OCI-LY1 (cell line): ENCODE data around the gene ATF6.

Experiments used
- H2AFZ ChIP-seq: fragments of 200-600 bp; sonication (generic), shearing (Covaris generic); 2 replicates; pipeline ENCODE4 v1.6.0; 2014; ENCODE audit warnings: antibody characterized with exemption, mild to moderate bottlenecking, low read length
- H3F3A ChIP-seq: fragments of 200-600 bp; sonication (generic), shearing (Covaris generic); 2 replicates; pipeline ENCODE4 v1.6.0; 2014; ENCODE audit warnings: mild to moderate bottlenecking, antibody characterized with exemption, low read length, moderate library complexity; ENCODE audit not compliant: insufficient read depth
- H3K27ac ChIP-seq: fragments of 200-600 bp; sonication (generic); 2 replicates; pipeline ENCODE4 v1.5.1; 2014; ENCODE audit warnings: low read length, mixed run types, mild to moderate bottlenecking, low read depth; ENCODE audit not compliant: poor library complexity, severe bottlenecking
- H3K27me3 ChIP-seq: fragments of 200-600 bp; sonication (generic); 2 replicates; pipeline ENCODE4 v1.6.0; 2014; ENCODE audit warnings: antibody characterized with exemption, mild to moderate bottlenecking, low read length, moderate library complexity; ENCODE audit not compliant: insufficient read depth
- H3K36me3 ChIP-seq: fragments of 200-600 bp; sonication (generic); 2 replicates; pipeline ENCODE4 v1.6.1; 2014; ENCODE audit warnings: mild to moderate bottlenecking, antibody characterized with exemption, low read length, moderate library complexity, mixed read lengths; ENCODE audit not compliant: insufficient read depth
- H3K4me1 ChIP-seq: fragments of 200-600 bp; sonication (generic); 2 replicates; pipeline ENCODE4 v1.5.1; 2014; ENCODE audit warnings: mild to moderate bottlenecking, low read length, moderate library complexity; ENCODE audit not compliant: insufficient read depth, severe bottlenecking
- H3K4me2 ChIP-seq: fragments of 200-600 bp; sonication (generic), shearing (Covaris generic); 2 replicates; pipeline ENCODE4 v1.6.1; 2014; ENCODE audit warnings: low read length
- H3K4me3 ChIP-seq: fragments of 200-600 bp; sonication (generic); 2 replicates; pipeline ENCODE4 v1.5.1; 2014; ENCODE audit warnings: low read length, low read depth, mild to moderate bottlenecking, mixed read lengths; ENCODE audit not compliant: poor library complexity, severe bottlenecking
- H3K79me2 ChIP-seq: fragments of 200-600 bp; shearing (Covaris generic); 2 replicates; pipeline ENCODE4 v1.6.1; 2016; ENCODE audit warnings: mixed run types, low read length, mixed read lengths; ENCODE audit not compliant: insufficient read depth
- H3K9ac ChIP-seq: fragments of 200-600 bp; sonication (generic), shearing (Covaris generic); 2 replicates; pipeline ENCODE4 v1.6.1; 2014; ENCODE audit warnings: mild to moderate bottlenecking, low read length, mixed read lengths
- H3K9me2 ChIP-seq: fragments of 200-600 bp; sonication (generic), shearing (Covaris generic); 2 replicates; pipeline ENCODE4 v1.6.1; 2014; ENCODE audit warnings: low read depth, mild to moderate bottlenecking, low read length, mixed read lengths
- H3K9me3 ChIP-seq: fragments of 200-600 bp; shearing (Covaris generic); 2 replicates; pipeline ENCODE4 v1.6.1; 2014; ENCODE audit warnings: low read length, mixed read lengths
- H4K20me1 ChIP-seq: fragments of 200-600 bp; sonication (generic), shearing (Covaris generic); 2 replicates; pipeline ENCODE4 v1.6.0; 2016; ENCODE audit warnings: mild to moderate bottlenecking, low read length; ENCODE audit not compliant: insufficient read depth
- CTCF ChIP-seq: fragments of 200-600 bp; sonication (generic), shearing (Covaris generic); IDR thresholded peaks from 2 replicates; pipeline ENCODE4 v1.5.1; 2017; ENCODE audit warnings: mild to moderate bottlenecking, antibody characterized with exemption, low read length, moderate library complexity, mixed read lengths
- EZH2 ChIP-seq: fragments of 200-600 bp; sonication (generic), shearing (Covaris generic); IDR thresholded peaks from 2 replicates; pipeline ENCODE4 v1.8.0; 2017; ENCODE audit warnings: borderline replicate concordance, mixed run types, mild to moderate bottlenecking, antibody characterized with exemption, low read length, moderate library complexity, mixed read lengths

The ATF6 gene

GRCh38 chr1:161787355-161787754 is 21.2 kb downstream of the ATF6 start:
- no peak for TF ChIP-seq EZH2
- peak; percentile 31; the same call in 1 of the 2 replicates for TF ChIP-seq CTCF
- Histone ChIP-seq H2AFZ (no peak overlapping the region), H3K27ac (no peak overlapping the region), H3K9me2 (no peaks in the 10 kb centered on the region), H3K9me3 (no peaks in the 10 kb centered on the region), H3K9ac (no peak overlapping the region), H3K27me3 (no peaks in the 10 kb centered on the region), H3F3A (no peaks in the 10 kb centered on the region), H3K4me2 (no peak overlapping the region), H4K20me1 (no peaks in the 10 kb centered on the region), H3K79me2 (no peaks in the 10 kb centered on the region), H3K4me3 (no peak overlapping the region), H3K4me1 (no peaks in the 10 kb centered on the region), H3K36me3 (peaks cover 31% of the 10 kb centered on the region; the same call in 1 of the 2 replicates)

GRCh38 chr1:161790587-161791317 is 24.6 kb downstream of the ATF6 start:
- no peak for TF ChIP-seq CTCF
- TF ChIP-seq EZH2 = no peak
- H2AFZ ChIP-seq = no peak overlapping the region
- peaks cover 44% of the 10 kb centered on the region; the same call in 1 of the 2 replicates for H3K36me3 ChIP-seq
- no peaks in the 10 kb centered on the region for H3K4me1 ChIP-seq
- no peaks in the 10 kb centered on the region for H4K20me1 ChIP-seq
- no peaks in the 10 kb centered on the region for H3K79me2 ChIP-seq
- no peak overlapping the region for H3K9ac ChIP-seq
- H3F3A ChIP-seq = no peaks in the 10 kb centered on the region
- no peaks in the 10 kb centered on the region for H3K27me3 ChIP-seq
- no peak overlapping the region for H3K4me3 ChIP-seq
- no peaks in the 10 kb centered on the region for H3K9me2 ChIP-seq
- no peak overlapping the region for H3K4me2 ChIP-seq
- no peaks in the 10 kb centered on the region for H3K9me3 ChIP-seq
- H3K27ac ChIP-seq = no peak overlapping the region

- H3K36me3 ChIP-seq = peaks cover 57% of the 10 kb centered on the region
- H3K27me3 ChIP-seq = no peaks in the 10 kb centered on the region
- TF ChIP-seq EZH2 (no peak), CTCF (no peak)
- H3K4me3 ChIP-seq = no peak overlapping the region
- no peak overlapping the region for H3K4me2 ChIP-seq
- H4K20me1 ChIP-seq = no peaks in the 10 kb centered on the region
- no peak overlapping the region for H3K27ac ChIP-seq
- no peak overlapping the region for H2AFZ ChIP-seq
- no peaks in the 10 kb centered on the region for H3K9me3 ChIP-seq
- H3K4me1 ChIP-seq = no peaks in the 10 kb centered on the region
- no peaks in the 10 kb centered on the region for H3F3A ChIP-seq
- no peak overlapping the region for H3K9ac ChIP-seq
- H3K79me2 ChIP-seq = no peaks in the 10 kb centered on the region
- no peaks in the 10 kb centered on the region for H3K9me2 ChIP-seq
These were observed 26.0 kb downstream of the ATF6 start for GRCh38 chr1:161791904-161792655.
